DMS 273 treated with DMSO at 0.1 percent for 48 hours (cell line): ENCODE data around the gene CTTN.

Source experiments
- DNase-seq: peaks from one replicate; lab custom pipeline; 2025; lab: John Stamatoyannopoulos, UW

The CTTN gene

DNA sequence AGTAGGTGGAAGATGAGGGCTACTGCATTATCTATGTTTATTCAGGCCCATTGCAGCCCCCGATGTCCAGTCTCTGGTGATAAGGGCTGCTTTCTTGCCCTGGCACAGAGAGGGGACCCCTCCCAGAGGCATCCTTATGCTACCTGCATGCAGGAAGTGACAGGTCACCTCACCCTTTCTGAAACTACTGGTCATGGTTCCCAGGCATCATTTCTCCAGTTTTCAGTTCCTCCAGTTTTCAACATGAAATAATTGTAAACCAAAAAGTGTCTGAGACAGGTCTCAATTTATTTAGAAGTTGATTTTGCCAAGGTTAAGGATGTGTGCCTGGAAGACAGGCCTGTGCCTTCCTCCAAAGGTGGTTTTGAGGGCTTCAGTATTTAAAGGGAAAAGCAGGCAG is 57.0 kb downstream of the CTTN start:
- DNase-seq = no peak

DNA sequence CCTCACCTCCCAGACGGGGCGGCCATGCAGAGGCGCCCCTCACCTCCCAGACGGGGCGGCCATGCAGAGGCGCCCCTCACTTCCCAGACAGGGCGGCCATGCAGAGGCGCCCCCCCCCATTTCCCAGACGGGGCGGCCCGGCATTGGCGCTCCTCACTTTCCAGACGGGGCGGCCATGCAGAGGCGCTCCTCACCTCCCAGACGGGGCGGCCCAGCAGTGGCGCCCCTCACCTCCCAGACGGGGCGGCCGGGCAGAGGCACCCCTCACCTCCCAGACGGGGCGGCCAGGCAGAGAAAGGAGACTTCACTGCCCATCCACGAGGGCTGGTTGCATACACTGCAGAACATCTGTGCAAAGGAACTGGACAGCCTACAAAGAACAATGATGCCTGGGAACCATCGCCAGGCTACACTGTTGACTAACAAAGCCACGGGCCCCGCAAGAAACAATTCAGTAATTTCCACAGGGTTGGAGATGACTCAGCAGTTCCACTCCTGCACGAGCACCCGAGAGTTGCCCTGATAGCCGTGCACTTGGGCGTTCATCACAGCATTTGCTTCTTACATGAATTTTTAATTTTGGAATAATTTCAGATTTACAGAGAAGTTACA is 58.7 kb downstream of the CTTN start:
- no peak for DNase-seq

DNA sequence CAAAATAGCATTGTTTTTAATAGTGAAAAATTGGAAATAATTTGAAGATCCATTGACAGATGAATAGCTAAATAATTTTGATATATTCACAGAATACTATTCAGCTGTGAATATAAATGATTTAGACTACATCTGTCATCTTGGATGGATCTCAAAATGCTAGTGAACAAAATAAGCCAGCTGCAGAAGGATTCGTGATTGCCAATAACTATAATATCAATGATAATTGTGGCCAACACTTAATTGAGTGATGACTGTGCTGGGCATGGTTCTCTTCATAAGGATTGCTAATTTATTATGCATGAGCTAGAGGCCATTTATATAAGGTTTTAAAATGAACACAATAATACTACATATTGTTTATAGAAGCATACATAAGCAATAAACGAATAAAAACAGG is 60.4 kb downstream of the CTTN start:
- DNase-seq = no peak

DNA sequence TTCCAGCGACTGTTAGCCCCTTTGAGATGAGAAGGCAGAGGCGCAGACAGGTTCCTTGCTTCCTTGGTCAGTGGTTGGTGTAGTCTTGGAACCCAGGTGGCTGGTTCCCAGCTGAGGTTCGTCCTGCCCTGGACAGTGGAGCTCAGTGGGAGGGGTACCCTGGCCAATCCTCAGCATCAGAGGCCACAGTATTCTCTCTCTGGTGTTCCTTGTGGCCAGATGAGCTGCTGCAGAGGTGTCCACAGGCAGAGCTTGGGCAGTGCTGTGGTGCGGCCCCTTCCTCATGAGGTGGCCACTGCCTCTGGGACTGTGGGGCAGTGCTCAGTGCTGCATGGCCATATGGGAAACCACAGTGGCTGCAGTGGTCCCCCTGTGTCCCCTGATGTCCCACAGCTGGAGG is 61.8 kb downstream of the CTTN start:
- DNase-seq = no peak

DNA sequence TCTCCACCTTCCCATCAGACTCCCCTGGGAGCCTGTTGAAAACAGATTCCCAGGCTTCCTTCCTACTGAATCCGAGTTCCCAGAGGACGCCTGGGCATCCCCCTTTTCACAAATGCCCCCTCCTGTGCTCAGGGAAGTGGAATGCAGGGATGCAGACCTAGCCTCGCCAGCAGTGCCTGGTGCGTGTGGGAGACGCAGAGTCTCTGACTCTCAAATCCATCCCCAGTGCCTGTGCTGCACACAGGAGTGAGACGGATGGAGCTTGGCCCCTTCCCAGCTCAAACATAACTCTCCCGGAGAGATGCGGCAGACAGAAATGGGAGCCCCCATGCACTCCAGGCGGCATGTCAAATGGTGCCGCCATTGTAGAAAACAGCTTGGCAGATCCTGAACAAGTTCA is 62.6 kb downstream of the CTTN start:
- DNase-seq = no peak

DNA sequence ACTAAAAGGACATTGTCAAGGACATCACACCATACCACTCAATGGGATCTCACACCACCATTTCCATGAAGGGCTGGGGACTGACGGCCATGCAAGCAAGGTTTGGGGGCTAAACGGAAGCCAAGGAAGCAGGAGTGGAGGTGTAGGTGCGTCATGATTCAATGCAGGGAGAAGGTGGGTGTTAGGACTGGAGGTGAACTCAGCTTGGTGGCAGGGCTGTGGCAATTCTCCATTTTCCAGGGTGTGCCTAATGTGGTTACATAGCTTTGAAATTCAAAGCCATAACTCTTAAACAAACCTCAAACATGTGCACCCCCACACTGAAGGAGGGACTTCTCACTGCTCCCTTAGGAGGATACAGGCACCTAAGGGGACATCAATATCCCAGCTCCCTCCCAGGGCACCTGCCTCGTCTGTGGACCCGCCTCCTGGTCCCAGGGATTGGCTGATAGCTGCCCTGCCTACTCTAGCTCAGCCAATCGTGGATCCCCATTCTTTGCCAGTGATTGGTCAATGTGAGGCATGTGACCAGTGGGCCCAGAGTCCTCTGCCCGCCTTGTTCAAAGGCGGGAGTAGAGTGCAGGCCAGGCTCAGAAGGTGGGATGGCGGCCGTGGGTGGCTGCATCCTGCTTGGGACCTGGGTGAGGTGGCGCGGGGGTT is 64.6 kb downstream of the CTTN start:
- DNase-seq = no peak

DNA sequence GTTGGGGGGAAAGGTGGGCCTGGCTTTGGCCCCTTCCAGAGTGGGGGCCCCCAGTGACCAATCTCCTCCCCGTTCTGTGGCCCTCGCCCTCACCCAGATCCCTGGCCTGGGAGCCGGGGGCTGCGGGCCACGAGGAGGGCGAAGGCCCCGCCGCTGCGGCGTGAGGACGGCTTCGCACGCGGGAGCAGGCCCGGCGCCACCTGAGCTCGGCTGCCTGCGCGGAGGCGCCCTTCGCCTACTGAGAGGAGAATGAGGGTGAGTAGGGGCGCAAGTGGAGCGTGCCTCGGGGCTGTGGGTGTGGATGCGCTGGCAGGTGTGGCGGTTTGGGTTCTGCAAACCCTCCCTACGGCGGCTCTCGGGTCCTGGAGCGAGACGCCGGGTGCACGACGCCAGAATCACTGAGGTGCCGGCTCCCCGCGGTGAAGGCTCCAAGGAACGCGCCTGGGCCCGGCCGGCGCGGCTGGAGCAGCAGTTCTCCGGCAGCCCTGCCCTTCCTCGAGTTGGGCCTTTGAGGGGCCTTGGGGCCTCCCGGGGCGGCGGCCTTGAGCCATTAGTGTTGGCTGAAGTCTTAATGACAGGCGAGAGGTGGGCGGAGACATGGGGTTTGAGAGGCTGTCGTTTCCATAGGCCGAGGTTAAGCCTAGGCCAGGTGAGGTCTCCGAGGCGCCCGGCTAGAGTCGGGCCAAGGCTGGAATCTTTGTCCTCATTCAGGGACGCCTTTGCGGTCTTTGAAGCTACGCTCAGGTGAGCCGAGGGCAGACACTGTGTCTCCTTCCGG is 65.3 kb downstream of the CTTN start:
- DNase-seq = no peak

DNA sequence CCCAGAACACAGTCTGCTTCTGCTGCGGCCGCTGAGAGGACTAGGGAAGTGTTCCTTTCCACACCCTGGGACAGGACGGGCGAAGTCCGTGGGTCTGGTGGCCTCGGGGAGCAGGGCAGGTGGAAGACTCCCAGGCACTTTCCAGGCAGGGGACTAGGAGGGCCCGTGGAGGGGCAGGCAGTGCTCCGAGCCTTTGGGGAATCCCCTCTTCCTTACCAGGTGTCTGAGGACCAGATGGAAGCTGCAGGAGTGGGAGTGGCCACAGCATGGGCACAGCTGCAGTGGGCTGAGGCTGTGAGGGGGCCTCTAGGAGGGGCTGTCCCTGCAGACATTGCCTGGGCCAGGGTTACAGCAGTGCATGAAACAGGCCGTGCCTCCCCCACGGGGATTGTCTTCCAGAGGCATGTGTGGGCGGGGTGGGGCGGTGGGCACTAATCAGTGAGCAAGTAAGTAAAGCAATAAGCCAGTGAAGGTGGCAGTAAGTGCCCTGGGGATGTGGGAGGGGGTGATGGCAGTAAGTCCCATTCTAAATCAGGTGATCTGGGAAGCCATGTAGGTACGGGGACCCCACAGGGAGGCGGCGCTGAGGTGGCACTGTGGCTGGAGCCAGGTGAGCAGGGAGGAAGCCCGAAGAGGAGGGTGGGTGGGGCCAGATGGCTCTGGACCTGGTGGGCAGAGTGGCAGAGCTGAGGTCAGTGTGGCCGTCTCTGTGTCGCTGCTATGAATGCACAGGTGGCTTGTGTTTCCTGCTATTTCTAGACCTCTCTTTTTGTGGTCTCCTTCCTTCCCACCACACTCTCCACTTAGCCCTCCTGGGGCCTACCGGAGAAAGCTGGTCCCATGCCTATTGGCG is 66.4 kb downstream of the CTTN start:
- DNase-seq = no peak

DNA sequence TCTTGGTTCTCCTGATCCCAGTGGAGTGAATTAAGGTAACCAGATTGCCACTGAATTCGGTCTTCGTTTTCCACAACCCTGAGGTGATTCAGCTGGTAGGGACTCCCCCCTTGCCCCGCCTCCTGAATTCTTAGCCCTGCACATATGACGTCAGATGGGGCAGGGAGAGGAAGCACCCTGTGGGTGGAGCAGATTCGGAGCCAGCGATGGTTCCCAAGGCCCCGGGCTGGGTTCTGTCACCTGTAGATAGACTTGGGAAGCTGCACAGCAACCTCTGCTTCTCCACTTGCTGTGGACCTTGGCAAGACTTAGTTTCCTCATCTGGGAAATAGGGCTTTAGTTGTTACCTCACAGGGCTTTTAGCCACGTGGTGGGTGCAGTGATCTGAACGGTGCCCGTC is 67.8 kb downstream of the CTTN start:
- no peak for DNase-seq

DNA sequence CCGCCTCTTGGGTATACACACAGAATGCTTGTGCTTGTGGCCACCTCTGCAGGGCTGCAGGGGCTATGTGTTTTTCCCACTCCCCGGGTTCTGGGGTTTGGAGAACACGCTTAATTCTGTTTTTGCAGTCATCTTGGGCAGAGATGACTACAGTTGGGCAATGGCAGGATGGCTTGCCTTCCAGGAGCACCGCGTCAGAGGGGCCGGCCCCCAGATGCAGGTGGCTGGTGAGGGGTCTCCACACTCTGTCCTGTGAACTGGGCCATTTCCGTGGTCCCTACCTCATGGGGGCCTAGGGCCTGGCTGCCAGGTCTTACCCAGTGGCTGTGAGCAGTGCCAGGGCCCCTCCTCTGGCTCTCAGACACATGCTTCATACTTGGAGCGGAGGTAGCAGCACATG is 68.3 kb downstream of the CTTN start:
- DNase-seq = no peak

DNA sequence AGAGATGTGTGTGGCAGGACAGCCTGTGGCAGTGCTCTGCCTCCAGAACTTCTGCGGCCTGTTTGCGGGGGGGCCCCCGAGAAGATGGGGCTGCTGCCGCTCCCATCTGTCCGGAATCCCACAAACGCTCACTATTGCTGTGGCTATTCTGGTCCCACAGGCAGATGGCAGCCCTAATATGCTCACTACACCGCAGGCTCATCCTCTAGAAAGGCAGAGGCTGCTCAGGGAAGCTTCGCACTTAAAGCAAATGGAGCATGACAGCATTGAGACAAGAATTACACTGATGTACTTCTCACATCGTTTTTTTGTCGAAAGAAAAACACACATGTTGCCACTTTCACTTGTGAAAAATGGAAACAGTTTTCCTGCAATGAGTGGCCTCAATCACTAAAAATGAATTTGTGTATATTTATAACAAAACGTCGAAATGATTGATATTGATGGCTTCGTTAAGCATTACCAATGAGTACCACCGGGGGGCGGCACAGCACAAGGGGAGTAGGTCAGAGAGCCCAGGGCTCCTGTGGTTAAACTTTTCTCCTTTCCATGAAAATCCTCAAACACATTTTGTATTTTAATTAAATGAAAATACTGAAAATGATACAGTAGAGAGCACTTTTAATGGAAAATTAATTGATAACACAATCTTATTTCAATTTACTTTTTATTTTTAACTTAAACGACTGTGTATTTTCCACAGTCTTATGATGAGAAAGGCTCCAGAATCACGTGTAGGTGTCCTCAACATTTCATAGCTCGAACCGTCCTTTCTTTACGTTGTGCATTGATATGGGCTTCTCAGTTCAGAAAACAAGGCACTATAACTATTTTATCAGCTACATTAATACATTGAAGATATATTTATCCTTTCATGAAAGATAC is 69.1 kb downstream of the CTTN start:
- no peak for DNase-seq

DNA sequence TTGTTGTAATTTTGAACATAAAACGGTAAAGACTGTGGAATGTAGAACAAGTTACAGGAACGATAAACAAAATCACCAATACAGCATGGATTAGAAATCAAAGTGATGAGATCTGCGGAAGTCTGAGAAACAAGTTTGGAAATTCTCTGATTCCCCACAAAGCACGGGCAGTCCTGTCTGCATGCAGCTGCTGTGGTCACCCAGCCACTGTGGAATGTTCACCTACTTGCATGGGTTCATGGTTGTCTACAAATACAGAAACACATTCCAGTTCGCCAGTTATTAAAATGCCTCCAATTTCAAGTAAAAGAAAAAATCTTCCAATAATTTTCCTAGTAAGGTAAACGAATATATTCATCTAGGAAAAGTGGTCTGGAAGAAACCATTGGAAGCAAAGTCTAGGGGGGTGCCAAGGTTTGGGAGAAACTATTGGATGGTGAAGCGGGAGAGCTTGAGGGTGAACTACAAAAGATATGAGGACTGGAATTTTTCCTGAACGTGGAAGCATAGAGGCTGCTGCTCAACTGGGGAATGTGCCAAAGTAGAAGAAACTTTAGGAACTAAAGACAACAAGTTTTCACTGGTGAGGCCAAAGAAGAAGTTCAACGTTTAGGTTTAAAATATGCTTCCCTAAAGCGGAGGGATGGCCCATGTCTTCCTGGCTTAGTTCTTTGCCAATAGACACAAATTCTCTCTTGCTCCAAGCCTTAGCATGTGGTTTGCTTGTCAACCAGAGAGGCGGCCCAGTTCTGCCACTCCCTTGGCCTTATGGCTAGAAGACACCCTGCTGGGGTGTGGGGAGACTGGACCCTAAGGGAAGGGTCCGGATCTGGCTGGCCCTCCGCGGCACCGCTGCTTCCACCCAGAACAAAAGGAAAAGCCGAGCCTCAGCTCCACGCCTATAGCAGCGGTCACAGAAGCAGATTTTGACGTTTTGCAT is 70.2 kb downstream of the CTTN start:
- DNase-seq = no peak

DNA sequence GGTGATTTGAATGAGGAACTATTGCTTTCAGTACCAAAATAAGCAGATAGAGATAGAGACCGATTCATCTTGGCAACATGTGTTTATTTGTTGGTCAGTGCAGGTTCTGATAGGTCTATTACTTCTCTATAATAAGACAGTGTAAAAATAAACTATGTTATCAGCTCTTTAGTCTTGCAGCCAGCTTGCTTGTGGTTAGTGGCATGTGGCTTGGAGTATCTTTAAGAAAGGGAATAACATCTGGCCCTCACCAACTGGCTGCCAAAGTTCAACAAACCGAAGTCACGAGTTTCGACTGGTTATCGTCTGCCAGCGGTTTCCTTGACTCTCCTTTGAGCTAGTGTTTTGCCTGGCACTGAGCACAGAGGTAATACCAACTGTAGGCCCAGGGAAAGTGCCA is 71.8 kb downstream of the CTTN start:
- peak; percentile 91 for DNase-seq

DNA sequence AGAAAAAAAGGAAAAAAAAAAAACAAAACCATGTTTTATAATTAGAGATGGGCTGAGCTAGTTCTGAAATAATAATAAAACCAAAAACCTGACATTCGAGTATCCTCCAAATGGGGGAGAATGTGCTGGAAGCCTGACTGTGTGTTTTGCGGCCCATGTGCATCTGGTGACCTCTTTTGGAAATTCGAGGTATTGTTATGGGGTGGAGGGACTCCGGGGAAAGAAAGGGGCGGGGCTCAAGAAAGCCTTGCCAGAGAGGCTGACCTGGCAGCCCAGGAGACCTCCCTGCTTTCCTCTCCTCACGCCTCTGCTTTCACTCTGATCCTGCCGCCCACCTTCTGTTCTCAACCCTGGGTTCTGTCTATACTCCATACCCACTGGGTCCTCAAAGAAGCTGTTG is 72.9 kb downstream of the CTTN start:
- no peak for DNase-seq

DNA sequence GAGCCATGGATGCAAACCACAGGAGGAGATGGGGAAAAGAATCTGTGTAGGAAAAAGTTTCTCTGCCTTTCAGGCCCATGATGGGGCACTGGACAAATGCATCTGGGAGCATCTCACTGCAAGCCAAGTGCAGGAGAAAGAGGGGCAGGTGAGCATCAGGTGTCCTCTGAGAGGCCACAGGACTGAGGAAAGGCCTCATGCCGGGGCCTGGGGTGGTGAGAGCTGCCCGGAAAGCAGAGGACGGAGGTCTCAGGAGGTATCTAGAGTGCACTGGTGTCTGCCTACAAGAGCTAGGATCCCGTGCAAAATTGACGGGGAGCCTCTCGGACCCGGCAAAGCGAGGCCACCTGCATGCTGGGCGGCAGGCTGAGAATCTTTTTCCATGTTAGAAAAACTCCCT is 73.9 kb downstream of the CTTN start:
- no peak for DNase-seq

DNA sequence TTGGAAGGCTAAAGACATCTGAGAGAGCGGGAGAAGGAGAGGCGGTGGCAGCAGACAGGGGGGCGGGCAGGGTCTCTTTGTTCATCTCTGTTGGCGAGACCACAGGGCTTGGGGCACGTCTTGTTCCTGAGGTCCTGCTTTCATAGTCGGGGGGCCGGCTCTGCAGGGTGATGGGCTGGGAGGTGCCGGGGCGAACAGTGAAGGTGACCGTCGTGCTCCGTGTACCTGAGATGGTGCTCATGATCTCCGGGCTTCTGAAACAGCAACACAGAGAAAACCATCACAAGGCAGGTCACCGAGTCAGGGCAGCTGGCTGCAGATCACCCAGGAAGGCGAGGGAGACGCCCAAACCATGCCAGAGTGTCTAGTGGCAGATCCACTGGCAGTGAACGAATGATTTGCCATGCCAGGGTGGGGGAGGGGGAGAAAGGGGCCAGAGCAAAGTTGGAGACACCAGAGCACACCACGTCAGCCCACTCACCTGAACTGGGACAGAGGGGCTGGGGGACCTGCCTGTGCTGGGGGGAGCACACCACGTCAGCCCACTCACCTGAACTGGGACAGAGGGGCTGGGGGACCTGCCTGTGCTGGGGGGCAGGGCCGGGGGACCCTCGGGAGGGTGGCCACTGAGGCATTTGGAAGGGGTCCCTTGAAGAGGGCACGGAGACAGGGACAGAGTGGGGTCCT is 75.0 kb downstream of the CTTN start:
- no peak for DNase-seq

DNA sequence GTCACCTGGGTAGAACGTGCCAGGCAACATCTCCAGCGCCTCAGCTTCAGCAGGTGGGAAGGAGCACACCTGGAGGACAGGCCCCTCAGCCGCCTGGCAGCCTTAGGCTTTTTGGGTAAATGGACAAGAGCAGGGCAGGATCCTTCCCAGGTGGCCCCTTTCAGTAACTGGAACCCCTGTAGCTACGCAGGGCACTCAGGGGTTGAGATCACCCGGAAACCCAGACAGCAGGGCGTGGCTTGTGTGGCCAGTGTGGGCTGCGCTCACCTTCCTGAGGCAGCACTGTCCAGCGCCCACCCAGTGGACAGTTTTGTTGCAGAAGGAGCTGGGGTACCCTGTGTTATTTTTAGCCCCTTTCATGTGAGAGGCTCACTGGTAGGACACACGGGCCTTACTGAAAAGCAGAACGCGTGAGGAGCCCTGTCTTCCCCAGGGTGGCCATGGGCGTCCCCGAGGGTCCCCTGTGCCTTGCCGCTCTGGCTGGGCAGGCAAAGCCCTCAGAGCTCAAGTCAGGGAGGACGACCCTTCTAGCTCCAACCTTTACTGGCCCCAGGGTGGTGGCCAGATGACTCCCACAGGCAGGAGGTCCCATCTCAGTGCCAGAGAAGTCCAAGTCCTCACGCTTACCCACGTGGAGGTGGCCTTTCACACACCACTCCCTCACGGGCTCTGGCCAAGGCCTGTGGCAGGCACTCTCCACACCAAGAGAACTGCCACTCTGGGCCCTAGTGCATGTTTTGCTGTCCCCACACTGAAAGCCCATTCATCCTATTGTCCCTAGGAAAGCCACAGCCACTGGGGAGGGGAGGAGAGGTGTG is 75.8 kb downstream of the CTTN start:
- no peak for DNase-seq

DNA sequence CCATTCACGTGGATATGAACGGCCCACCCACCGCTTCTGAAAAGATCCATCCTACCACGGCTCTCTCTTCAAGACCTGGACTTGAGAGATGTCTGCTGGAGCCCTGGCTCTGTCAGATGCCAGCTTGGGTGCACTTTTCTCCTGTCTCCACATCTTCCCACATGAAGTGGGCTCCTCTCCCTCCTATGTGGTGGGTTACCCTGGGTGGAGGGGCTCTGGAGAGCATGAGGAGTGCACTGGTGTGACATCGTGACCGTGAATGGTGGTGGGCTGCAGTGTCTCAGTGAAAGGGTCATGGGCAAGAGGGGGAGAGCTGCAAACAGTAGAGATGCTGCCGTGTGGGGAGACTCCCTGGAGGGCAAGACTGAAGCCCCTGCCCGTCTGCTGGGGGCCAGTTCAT is 76.4 kb downstream of the CTTN start:
- DNase-seq = no peak

DNA sequence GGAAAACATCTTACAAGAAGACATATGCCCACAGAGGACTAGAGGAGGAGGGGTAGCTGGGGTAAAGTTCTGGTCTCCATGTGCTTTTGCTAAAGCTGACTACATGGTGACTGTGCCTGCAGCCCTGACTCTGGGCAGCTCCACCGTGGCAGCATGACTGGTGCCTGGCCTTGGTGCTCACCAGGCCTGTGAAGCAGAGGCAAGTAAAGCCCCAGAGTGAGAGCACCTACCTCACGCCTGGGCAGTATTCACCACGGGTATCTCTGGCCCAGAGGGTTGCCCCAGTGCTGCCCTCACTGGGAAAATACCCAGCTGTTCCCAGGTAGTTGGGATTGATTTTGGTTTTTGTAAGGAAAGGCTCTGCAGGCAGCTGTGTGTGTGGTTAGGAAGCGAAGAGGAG is 78.3 kb downstream of the CTTN start:
- no peak for DNase-seq
